Measurements from ENCODE around the gene MIEN1.

MIEN1 gene

DNA sequence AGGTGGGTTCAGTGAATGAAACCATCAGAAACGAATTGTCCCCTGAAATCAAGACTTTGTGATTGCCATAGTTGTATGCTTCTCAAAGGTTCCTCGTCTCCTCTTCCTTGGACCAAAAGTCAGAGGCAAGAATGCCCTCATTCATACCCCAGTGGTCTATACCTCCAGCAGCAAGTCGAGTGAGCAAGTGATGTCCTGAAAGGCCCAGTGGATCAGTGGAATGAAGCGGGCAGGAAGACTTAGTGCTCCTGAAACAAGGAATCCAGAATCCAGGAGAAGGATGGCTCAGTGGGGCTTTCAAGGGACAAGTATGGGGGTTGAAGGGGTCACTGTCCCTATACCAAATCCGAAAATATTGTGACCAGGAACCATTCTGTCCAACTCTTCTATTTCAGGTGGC, 35.7 kb downstream of the MIEN1 start:
- FAIRE-seq, result no peak

DNA sequence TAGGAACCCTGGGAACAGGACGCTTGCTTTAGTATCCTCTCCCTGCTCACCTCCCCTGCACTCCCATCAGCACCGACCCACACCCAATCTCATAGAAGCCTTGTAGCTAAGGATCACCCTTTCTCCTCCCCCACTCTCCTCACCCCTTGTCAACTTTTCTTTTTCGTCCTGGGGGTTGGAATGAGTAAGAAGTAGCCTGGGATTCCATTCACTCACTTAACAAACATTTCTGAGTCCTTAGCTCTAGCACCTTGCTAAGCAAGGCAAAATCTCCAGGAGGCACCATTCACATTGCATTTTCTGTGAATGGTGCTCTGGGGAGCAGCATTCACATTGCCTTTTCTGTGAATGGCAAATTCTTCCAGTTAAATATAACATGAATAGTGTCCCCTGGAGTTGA, 41.4 kb downstream of the MIEN1 start:
- FAIRE-seq, result no peak

DNA sequence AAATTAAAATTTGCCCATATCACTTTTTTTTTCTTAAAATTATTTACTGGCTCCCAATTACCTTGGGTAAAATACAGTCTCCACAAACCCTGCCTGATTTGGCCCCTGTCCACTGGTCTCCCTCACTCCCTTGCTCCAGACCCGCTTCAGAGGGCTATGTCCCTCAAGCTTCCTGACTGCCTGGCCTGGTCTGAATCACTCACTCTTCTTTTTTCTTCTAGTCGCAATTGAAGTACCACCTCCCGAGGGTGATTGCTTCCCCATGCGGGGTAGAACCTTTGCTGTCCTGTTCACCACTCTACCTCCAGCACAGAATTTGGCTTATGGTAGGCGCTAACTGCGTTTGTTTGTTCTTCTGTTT, 41.9 kb downstream of the MIEN1 start:
- FAIRE-seq, result no peak

DNA sequence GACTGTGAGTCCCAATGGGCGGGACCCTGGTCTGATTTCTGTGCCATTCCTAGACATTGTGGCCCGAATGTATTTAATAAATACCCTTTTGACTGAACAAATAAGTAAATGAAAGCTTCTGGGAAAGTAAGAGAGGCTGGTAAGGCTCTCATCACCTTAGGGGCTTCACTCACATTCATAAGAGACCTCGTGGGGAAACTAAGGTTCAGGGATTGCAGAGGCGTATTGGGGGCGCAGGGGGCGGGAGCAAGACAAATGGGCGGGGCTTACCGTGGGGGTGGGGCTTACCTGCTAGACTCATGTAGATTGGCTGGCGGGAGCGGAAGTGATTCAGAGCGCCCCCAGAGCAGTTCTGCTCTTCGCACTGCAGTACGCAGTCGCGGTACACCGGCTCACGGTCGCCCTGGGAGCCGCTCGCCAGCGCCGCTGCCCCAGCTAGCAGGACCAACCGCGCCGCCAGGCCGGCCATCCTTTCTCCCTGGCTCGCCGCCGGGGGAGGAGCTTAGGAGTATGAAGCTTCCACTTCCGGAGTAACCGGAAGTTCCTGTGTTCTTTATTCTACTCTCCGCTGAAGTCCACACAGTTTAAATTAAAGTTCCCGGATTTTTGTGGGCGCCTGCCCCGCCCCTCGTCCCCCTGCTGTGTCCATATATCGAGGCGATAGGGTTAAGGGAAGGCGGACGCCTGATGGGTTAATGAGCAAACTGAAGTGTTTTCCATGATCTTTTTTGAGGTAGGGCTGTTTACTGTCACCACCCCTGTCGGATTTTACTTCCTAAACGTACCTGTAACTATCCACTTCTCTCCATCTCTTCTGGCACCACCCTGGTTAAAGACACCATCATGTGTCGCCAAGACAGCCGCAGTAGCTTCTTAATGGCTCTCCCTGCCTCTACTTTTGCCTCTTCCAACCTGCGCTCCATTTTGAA, 42.5 kb downstream of the MIEN1 start, which contains the start of gene PGAP3:
PGAP3 (minus strand) TSS at position 512 of the 929 bp plus-strand sequence; CDS start at position 469, 43 bp downstream.
- no peak for FAIRE-seq

DNA sequence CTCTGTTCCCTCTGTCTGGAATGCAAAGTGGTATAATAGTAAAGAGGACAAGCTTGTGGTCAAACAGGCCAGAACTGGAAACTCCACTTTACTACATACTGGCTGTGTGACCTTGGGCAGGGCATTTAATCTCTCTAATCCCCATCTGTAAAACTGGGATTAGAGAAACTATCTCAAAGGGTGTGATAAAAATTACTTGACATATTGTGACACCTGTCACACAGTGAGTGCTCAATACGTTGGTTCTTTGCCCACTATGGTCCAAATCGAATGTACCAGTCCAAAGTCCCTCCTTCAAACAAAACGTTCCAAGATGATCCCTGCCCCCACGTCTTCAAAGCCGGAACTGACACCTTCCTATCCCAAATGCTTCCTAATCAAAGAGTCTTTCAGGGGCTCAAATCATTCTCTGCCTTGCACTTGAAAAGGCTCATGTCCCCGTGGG, 43.2 kb downstream of the MIEN1 start:
- no peak for FAIRE-seq

DNA sequence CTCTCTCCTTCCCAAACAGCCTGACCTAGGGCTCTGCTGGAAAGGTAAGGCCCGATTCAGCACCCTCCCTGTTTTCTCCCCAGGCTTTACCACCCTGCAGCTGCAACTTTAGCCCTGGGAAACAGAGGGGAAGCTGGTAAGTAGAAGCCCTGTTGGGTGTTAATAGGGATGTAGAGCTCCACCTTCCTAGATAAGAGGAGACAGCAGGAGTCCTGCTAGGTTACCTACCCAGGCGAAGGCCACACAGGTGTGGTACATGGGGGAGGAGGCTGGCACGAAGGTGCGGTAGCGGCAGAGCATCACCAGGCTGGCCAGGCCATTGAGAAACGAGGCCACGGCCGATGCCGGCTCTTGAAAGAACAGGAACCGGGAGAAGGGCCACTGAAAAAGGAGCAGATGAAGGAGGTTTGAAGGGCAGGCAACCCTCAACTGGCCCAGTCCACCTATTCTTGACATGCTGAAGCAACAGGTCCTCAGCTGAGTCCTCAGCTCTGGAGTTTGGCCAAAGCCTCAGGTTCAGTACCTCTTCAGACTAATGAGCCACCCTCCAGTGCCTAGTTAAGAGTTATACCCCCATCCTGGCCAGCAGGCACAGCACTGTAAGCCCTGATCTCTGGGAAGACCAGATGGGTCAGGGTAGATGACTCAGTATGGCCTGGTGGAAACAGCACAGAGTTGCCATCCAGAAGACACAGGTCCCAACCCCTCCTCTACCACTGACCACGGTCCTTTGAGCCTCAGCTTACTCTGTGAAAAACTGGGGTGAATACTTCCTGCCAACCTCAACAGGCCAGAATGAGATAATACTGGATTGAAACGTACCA, 45.8 kb downstream of the MIEN1 start:
- no peak for FAIRE-seq

DNA sequence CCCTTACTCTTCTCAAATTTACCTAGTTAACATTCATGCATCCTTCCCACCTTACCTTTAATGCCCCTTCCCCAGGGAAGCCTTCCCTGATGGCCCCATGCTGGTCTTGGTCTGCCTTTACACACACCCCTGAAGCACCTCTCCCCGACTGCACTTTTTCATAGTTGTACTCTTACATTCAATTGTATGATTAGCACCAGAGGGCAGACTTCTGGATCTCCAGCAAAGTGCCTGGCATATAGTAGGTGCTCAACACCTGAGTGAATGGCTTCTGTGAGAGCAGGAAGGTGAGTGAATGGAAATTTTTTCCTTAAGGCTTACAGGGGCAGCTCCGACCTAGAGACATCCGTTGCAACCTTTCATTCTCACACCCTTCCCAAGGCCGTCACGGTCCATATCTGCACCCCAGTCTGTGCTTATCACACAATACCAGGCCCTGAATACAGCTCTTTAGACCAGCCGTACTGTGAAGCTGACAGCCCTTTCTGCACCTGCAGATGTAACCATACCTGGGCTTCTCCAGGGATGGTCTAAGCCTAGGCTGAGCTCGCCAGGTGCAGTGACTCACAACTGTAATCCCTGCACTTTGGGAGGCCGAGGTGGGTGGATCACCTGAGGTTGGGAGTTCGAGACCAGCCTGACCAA, 46.9 kb downstream of the MIEN1 start:
- FAIRE-seq, result no peak

DNA sequence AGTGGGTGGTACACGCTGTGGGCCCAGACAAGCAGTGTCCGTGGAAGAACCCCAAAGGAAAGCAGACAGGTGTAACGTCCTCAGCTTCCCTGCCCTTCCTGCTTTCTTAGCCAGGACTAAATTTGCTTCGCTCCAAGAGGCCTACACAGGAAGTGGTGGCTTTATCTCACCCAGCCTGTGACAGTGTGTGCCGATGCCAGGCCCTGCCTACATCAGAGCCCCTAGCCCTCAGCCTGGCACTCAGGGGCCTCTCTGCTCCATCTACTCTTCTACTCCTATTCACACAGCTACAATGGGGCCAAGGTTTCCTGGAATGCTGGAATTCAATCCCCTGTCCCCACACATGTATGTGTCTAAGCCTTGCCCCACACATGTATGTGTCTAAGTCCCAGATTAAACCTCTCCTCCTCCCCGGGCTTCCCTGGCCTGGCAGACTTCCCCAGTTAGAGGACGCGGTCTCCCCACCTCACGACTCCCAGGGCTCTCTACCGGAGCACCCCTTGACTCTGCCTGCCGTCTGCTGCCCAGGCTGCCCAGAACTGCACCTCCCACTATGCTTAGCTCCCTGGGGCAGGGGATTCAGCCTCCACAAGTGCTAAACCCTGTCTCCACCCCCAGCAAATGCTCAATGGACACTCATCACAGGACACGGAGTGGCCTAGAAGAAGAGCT, 50.7 kb downstream of the MIEN1 start:
- no peak for FAIRE-seq

Data from TTC549 (cell line).